K562 (cell line): ENCODE results near the gene NCBP2. TPM values are rescaled to one million over a fixed set of nuclear protein-coding genes. Genes with fewer than 3 reads are reported as not detected.

Source experiments
- ASH1L ChIP-seq: fragments of 450-650 bp; IDR thresholded peaks from 2 replicates; pipeline ENCODE4 v1.6.1; 2018; ENCODE audit warnings: borderline replicate concordance, mild to moderate bottlenecking, low read depth; ENCODE audit not compliant: partially characterized antibody
- BCOR ChIP-seq: fragments of 450-650 bp; IDR thresholded peaks from 2 replicates; pipeline ENCODE4 v1.6.1; 2016
- CHD2 ChIP-seq: IDR thresholded peaks from 2 replicates; pipeline ENCODE4 v1.6.1; 2011; ENCODE audit warnings: low read depth, low read length
- DPF2 ChIP-seq: fragments of 450-650 bp; IDR thresholded peaks from 2 replicates; pipeline ENCODE4 v1.6.1; 2016
- EGR1 ChIP-seq: fragments of 450-650 bp; conservative IDR thresholded peaks from 2 replicates; pipeline ENCODE4 v1.6.1; 2017; ENCODE audit warnings: mild to moderate bottlenecking
- HMBOX1 ChIP-seq: sonication (generic); IDR thresholded peaks from 2 replicates; pipeline ENCODE4 v1.6.1; 2016
- HOMEZ ChIP-seq: fragments of 250-450 bp; sonication (Bioruptor Pico); IDR thresholded peaks from 2 replicates; pipeline ENCODE4 v1.4.0; 2020; ENCODE audit warnings: mild to moderate bottlenecking, moderate library complexity
- MAFG ChIP-seq: fragments of 450-650 bp; conservative IDR thresholded peaks from 2 replicates; pipeline ENCODE4 v1.6.1; 2016; ENCODE audit warnings: missing genetic modification characterization, missing compliant biosample characterization
- MED1 ChIP-seq: sonication (generic); formaldehyde crosslinking; IDR thresholded peaks from 2 replicates; pipeline ENCODE4 v1.8.1; 2023; ENCODE audit warnings: missing genetic modification reagents, borderline replicate concordance
- SLC30A9 ChIP-seq: fragments of 250-450 bp; sonication (Bioruptor Pico); IDR thresholded peaks from 2 replicates; pipeline ENCODE4 v1.8.0; 2022; ENCODE audit warnings: mild to moderate bottlenecking, moderate library complexity
- ZFPM2 ChIP-seq: fragments of 250-450 bp; sonication (Bioruptor Pico); IDR thresholded peaks from 2 replicates; pipeline ENCODE4 v1.5.1; 2022; ENCODE audit warnings: mild to moderate bottlenecking
- ZKSCAN3 ChIP-seq: fragments of 250-450 bp; sonication (Bioruptor Pico); IDR thresholded peaks from 2 replicates; pipeline ENCODE4 v1.4.0; 2020
- ZNF174 ChIP-seq: fragments of 250-450 bp; sonication (Bioruptor Pico); IDR thresholded peaks from 2 replicates; pipeline ENCODE4 v1.4.0; 2020; ENCODE audit warnings: mild to moderate bottlenecking
- polyA plus RNA-seq, 8 experiments: library from polyadenylated mRNA; depleted of rRNA in 4 of 8; stranded (reverse) in 5 of 8; unstranded in 3 of 8; fragments of >200 nt; fragmentation: Nextera tagmentation in 2 of 8; fragmentation: Illumina TruSeq in 1 of 8; extraction: Ambion mirVana in 2 of 8; extraction: Trizol in 1 of 8; gene quantifications; 2 replicates each; pipeline versions ENCODE4 v1.2.1 to v1.2.3, GENCODE V29; 2011 to 2014; ENCODE audit warnings: inconsistent platforms in 1 of 8, missing spikeins in 1 of 8
- total RNA-seq, 7 experiments: library from RNA; depleted of rRNA in 6 of 7; stranded (reverse); fragments of >200 nt in 6 of 7; fragmentation: Illumina TruSeq in 2 of 7; extraction: Trizol in 2 of 7; gene quantifications; 2 replicates each; pipeline versions ENCODE4 v1.2.1 to v1.2.3, GENCODE V29; 2011 to 2021; ENCODE audit warnings: low replicate concordance in 1 of 7
- TF ChIP-seq, protein P1 (sequence below): sonication (generic); formaldehyde crosslinking; IDR thresholded peaks from 2 replicates; pipeline ENCODE4 v1.8.1; 2023; ENCODE audit warnings: missing genetic modification reagents, mild to moderate bottlenecking, borderline replicate concordance
- TF ChIP-seq, protein P2 (sequence below): sonication (generic); formaldehyde crosslinking; IDR thresholded peaks from 2 replicates; pipeline ENCODE4 v1.8.0; 2022; ENCODE audit warnings: mild to moderate bottlenecking, missing genetic modification reagents
- TF ChIP-seq, protein P3 (sequence below): IDR thresholded peaks from 2 replicates; pipeline ENCODE4 v1.6.1; 2016; ENCODE audit warnings: missing genetic modification characterization, missing compliant biosample characterization

Gene NCBP2
- total and polyA plus RNA-seq, 9 of the 15 experiments (the other 6 are each of a cell fraction or from before 2014, with no cell fraction given) = 56.4 to 102 (median 82.3) TPM

DNA sequence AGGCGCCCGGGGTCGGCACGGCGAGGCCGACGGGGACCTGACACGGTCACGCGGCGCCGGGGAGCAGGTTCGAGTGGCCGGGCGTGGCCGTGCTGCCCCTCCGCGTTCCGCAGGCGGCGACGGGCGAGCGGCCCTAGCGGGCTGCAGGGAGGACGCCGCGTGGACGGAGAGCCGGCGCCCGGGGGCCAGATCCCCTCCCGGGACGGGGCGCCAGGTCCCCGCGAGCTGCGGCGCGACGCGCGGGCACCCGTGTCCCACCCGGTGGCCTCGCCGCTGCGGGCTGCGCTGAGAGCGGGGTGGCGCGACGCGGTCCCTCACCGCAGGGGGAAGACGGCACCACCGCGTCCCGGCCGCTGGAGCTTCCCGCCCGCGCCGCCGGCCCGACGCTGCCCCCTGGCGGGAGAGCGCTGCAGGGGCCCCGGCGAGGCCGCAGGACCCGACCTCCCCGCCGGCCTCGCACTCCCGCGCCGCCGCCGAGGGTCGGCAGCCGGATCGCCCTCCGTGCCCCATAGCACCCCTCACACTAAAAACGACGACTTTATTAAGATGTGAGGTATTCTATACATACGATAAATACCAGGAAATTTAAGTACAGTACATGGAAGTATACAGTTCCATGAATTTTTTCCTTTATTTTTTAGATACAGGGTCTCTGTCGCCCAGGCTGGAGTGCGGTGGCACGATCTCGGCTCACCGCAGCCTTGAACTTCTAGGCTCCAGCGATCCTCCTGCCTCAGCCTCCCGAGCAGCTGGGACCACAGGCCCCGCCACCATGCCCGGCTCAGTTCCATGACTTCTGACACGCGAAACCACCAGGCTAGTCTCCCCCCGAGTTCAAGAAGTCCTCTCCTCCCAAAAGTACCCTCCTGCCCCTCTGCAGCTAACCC is 27.6 kb upstream of the NCBP2 start (continued):
- TF ChIP-seq, protein P1, sequence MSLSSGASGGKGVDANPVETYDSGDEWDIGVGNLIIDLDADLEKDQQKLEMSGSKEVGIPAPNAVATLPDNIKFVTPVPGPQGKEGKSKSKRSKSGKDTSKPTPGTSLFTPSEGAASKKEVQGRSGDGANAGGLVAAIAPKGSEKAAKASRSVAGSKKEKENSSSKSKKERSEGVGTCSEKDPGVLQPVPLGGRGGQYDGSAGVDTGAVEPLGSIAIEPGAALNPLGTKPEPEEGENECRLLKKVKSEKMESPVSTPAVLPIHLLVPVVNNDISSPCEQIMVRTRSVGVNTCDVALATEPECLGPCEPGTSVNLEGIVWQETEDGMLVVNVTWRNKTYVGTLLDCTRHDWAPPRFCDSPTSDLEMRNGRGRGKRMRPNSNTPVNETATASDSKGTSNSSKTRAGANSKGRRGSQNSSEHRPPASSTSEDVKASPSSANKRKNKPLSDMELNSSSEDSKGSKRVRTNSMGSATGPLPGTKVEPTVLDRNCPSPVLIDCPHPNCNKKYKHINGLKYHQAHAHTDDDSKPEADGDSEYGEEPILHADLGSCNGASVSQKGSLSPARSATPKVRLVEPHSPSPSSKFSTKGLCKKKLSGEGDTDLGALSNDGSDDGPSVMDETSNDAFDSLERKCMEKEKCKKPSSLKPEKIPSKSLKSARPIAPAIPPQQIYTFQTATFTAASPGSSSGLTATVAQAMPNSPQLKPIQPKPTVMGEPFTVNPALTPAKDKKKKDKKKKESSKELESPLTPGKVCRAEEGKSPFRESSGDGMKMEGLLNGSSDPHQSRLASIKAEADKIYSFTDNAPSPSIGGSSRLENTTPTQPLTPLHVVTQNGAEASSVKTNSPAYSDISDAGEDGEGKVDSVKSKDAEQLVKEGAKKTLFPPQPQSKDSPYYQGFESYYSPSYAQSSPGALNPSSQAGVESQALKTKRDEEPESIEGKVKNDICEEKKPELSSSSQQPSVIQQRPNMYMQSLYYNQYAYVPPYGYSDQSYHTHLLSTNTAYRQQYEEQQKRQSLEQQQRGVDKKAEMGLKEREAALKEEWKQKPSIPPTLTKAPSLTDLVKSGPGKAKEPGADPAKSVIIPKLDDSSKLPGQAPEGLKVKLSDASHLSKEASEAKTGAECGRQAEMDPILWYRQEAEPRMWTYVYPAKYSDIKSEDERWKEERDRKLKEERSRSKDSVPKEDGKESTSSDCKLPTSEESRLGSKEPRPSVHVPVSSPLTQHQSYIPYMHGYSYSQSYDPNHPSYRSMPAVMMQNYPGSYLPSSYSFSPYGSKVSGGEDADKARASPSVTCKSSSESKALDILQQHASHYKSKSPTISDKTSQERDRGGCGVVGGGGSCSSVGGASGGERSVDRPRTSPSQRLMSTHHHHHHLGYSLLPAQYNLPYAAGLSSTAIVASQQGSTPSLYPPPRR (CRISPR knock-in tag) = peak; percentile 52; the same call in 1 of the 2 replicates
- no peak for TF ChIP-seq ZNF174
- no peak for TF ChIP-seq SLC30A9 (CRISPR knock-in tag)
- TF ChIP-seq CHD2 = no peak
- no peak for TF ChIP-seq DPF2
- TF ChIP-seq ASH1L = no peak
- no peak for TF ChIP-seq HMBOX1
- no peak for TF ChIP-seq EGR1
- peak; percentile 61; the same call in 1 of the 2 replicates for TF ChIP-seq MED1 (CRISPR knock-in tag)
- TF ChIP-seq, protein P2, sequence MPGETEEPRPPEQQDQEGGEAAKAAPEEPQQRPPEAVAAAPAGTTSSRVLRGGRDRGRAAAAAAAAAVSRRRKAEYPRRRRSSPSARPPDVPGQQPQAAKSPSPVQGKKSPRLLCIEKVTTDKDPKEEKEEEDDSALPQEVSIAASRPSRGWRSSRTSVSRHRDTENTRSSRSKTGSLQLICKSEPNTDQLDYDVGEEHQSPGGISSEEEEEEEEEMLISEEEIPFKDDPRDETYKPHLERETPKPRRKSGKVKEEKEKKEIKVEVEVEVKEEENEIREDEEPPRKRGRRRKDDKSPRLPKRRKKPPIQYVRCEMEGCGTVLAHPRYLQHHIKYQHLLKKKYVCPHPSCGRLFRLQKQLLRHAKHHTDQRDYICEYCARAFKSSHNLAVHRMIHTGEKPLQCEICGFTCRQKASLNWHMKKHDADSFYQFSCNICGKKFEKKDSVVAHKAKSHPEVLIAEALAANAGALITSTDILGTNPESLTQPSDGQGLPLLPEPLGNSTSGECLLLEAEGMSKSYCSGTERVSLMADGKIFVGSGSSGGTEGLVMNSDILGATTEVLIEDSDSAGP (CRISPR knock-in tag) = no peak
- no peak for TF ChIP-seq BCOR
- TF ChIP-seq HOMEZ (CRISPR knock-in tag) = no peak
- no peak for TF ChIP-seq MAFG (tag)
- TF ChIP-seq, protein P3, sequence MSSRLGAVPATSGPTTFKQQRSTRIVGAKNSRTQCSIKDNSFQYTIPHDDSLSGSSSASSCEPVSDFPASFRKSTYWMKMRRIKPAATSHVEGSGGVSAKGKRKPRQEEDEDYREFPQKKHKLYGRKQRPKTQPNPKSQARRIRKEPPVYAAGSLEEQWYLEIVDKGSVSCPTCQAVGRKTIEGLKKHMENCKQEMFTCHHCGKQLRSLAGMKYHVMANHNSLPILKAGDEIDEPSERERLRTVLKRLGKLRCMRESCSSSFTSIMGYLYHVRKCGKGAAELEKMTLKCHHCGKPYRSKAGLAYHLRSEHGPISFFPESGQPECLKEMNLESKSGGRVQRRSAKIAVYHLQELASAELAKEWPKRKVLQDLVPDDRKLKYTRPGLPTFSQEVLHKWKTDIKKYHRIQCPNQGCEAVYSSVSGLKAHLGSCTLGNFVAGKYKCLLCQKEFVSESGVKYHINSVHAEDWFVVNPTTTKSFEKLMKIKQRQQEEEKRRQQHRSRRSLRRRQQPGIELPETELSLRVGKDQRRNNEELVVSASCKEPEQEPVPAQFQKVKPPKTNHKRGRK (tag) = no peak
- no peak for TF ChIP-seq ZKSCAN3
- no peak for TF ChIP-seq ZFPM2 (CRISPR knock-in tag)
